ENCODE measurements around the gene NTRK3.

DNA sequence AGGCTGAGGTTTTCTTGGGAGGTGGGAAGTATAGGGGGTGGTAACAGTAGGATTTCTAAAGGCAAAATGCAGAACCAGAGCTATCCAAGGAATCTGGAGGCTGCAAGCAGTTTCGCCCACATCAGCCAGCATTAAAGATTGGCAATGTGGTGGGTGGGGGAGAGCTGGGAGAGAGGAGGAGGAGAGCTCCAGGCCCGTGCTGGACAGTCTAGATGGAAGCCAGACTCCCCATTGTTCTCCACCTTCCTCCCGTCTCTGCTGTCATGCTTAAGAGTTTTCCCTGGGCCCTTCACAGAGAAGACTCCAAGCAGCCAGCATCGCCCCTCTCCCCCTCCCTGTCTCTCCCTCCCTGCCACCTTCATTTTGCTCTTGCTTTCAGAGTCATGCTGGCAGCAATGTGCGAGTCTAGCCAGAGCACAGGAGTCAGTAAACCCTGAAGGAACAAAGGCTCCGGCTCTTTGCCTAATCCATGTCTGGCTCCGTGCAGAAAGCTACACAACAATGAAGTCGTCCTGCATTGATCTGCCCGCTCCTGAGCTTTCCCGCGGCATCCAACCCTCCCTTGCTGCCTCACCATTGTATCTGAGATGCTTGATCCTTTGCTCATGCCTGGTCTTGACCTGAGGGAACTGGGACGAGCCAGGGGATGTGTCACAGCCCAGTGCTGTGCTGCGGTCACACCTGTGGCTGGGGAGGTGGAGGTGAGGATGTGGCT lies 282.9 kb downstream of the NTRK3 start:
- TF ChIP-seq POLR2A (IDR thresholded peaks at IDR 0.05): no peak
- TF ChIP-seq, protein P1, sequence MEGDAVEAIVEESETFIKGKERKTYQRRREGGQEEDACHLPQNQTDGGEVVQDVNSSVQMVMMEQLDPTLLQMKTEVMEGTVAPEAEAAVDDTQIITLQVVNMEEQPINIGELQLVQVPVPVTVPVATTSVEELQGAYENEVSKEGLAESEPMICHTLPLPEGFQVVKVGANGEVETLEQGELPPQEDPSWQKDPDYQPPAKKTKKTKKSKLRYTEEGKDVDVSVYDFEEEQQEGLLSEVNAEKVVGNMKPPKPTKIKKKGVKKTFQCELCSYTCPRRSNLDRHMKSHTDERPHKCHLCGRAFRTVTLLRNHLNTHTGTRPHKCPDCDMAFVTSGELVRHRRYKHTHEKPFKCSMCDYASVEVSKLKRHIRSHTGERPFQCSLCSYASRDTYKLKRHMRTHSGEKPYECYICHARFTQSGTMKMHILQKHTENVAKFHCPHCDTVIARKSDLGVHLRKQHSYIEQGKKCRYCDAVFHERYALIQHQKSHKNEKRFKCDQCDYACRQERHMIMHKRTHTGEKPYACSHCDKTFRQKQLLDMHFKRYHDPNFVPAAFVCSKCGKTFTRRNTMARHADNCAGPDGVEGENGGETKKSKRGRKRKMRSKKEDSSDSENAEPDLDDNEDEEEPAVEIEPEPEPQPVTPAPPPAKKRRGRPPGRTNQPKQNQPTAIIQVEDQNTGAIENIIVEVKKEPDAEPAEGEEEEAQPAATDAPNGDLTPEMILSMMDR (IDR thresholded peaks at IDR 0.05): no peak
